RKO (cell line): Measurements from ENCODE around the gene DAGLA.
A peak's percentile ranks its signal among the peaks of the same experiment; 100 is the strongest.

Source experiments
- DNase-seq: peaks from one replicate; pipeline ENCODE4 v3.0.0-alpha.2; 2016; ENCODE audit warnings: low spot score

Gene DAGLA

GRCh38 chr11:61690706-61691379 is 10.7 kb downstream of the DAGLA start:
- DNase-seq, result no peak

GRCh38 chr11:61691380-61692156 is 11.4 kb downstream of the DAGLA start:
- DNase-seq, result no peak

- DNase-seq, result no peak
These were observed 13.9 kb downstream of the DAGLA start for GRCh38 chr11:61693922-61694601.

GRCh38 chr11:61694602-61694939 is 14.4 kb downstream of the DAGLA start:
- DNase-seq, result no peak

GRCh38 chr11:61694946-61695706 is 14.9 kb downstream of the DAGLA start:
- no peak for DNase-seq

- peak; percentile 83 for DNase-seq
These were observed 15.7 kb downstream of the DAGLA start for GRCh38 chr11:61695917-61696316.

GRCh38 chr11:61696602-61697001 is 16.4 kb downstream of the DAGLA start:
- DNase-seq, result no peak

- no peak for DNase-seq
These were observed 16.9 kb downstream of the DAGLA start for GRCh38 chr11:61697078-61697502.

- DNase-seq, result no peak
These were observed 17.6 kb downstream of the DAGLA start for GRCh38 chr11:61697764-61698163.

- no peak for DNase-seq
These were observed 18.2 kb downstream of the DAGLA start for GRCh38 chr11:61698173-61698948.

GRCh38 chr11:61699737-61700160 is 19.6 kb downstream of the DAGLA start:
- DNase-seq, result no peak

GRCh38 chr11:61700212-61700611 is 20.0 kb downstream of the DAGLA start:
- peak; percentile 35 for DNase-seq

GRCh38 chr11:61700720-61701119 is 20.5 kb downstream of the DAGLA start:
- DNase-seq, result no peak

GRCh38 chr11:61701242-61701886 is 21.2 kb downstream of the DAGLA start:
- DNase-seq, result no peak

GRCh38 chr11:61702701-61703312 is 22.6 kb downstream of the DAGLA start:
- DNase-seq, result no peak

GRCh38 chr11:61704838-61705237 is 24.6 kb downstream of the DAGLA start:
- DNase-seq, result no peak

- no peak for DNase-seq
These were observed 26.5 kb downstream of the DAGLA start for GRCh38 chr11:61706452-61707400.

- DNase-seq, result no peak
These were observed 27.4 kb downstream of the DAGLA start for GRCh38 chr11:61707574-61707973.

GRCh38 chr11:61709110-61709509 is 28.9 kb downstream of the DAGLA start:
- DNase-seq, result no peak
